GM12878 (cell line): ENCODE results near the gene LRRC47. TPM values are rescaled to one million over a fixed set of nuclear protein-coding genes. Genes with fewer than 3 reads are reported as not detected.

Experiments
- ATAC-seq: fragments of 200-7000 bp; cut with Tn5 transposase; 3 replicates; pipeline ENCODE4 v1.9.1; 2020; ENCODE audit warnings: mild to moderate bottlenecking, moderate library complexity
- BruUV-seq: library from RNA; stranded (reverse); fragments of 400-500 nt; replicated peaks from 2 replicates; lab custom pipeline; 2021; lab: Mats Ljungman, UMichigan
- CTCF ChIA-PET: fragments of 300-600 bp; sonication (Branson Sonifier 250); formaldehyde crosslinking; extraction: SDS; loops from one replicate; lab custom pipeline; 2021; ENCODE audit warnings: inconsistent platforms; lab: Yijun Ruan, JAX
- POLR2A ChIA-PET: fragments of 350-600 bp; formaldehyde crosslinking; extraction: SDS; loops from one replicate; lab custom pipeline; 2021; ENCODE audit warnings: inconsistent platforms; lab: Charles Lee
- RAD21 ChIA-PET: fragments of 300-600 bp; sonication (Branson Sonifier 250); formaldehyde crosslinking; loops from one replicate; lab custom pipeline; 2023; ENCODE audit warnings: antibody characterized with exemption; ENCODE audit not compliant: unreplicated experiment; lab: Charles Lee
- SMC1A ChIA-PET: fragments of 300-600 bp; sonication (Branson Sonifier 250); formaldehyde crosslinking; loops from one replicate; lab custom pipeline; 2023; ENCODE audit not compliant: unreplicated experiment, uncharacterized antibody; lab: Charles Lee
- DNase-seq: peaks from one replicate; pipeline ENCODE4 v3.0.0-alpha.2; 2011; ENCODE audit warnings: low read depth, low spot score
- FAIRE-seq: peaks from 3 replicates; lab custom pipeline; 2011; peaks lifted over from hg19 to GRCh38; lab: Jason Lieb, UNC
- H2AFZ ChIP-seq: 2 replicates; pipeline ENCODE4 v1.6.0; 2011; ENCODE audit warnings: low read depth, low read length, control low read depth; ENCODE audit not compliant: control insufficient read depth
- H3K27ac ChIP-seq: 2 replicates; pipeline ENCODE4 v1.5.1; 2011; ENCODE audit warnings: control low read depth; ENCODE audit not compliant: control insufficient read depth, insufficient read depth
- H3K27me3 ChIP-seq, 2 experiments: replicated peaks in 1 of 2; 2 replicates each; pipeline versions ENCODE4 v1.6.0 to v1.6.1; 2011; ENCODE audit warnings: low read length in 1 of 2; ENCODE audit not compliant: control insufficient read depth in 2 of 2, insufficient read depth in 2 of 2
- H3K36me3 ChIP-seq, 2 experiments: 2 replicates each; pipeline ENCODE4 v1.5.1; 2011; ENCODE audit warnings: low read length in 1 of 2; ENCODE audit not compliant: control insufficient read depth in 2 of 2, insufficient read depth in 2 of 2
- H3K4me1 ChIP-seq: 2 replicates; pipeline ENCODE4 v1.6.1; 2011; ENCODE audit warnings: mild to moderate bottlenecking, low read length, moderate library complexity, mixed read lengths; ENCODE audit not compliant: control insufficient read depth, insufficient read depth
- H3K4me2 ChIP-seq: 2 replicates; pipeline ENCODE4 v1.6.0; 2011; ENCODE audit warnings: control low read depth; ENCODE audit not compliant: control insufficient read depth, insufficient read depth
- H3K4me3 ChIP-seq: fragments of 200-600 bp; sonication (generic); 2 replicates; pipeline ENCODE4 v1.5.1; 2016
- H3K79me2 ChIP-seq: 2 replicates; pipeline ENCODE4 v1.6.0; 2011; ENCODE audit warnings: low read length; ENCODE audit not compliant: control insufficient read depth, insufficient read depth
- H3K9ac ChIP-seq: 2 replicates; pipeline ENCODE4 v1.8.0; 2011; ENCODE audit warnings: low read length, control low read depth, mixed read lengths; ENCODE audit not compliant: control insufficient read depth, insufficient read depth
- H3K9me3 ChIP-seq: replicated peaks from 3 replicates; pipeline ENCODE4 v1.5.1; 2011; ENCODE audit warnings: mild to moderate bottlenecking, low read length; ENCODE audit not compliant: control insufficient read depth, insufficient read depth
- H4K20me1 ChIP-seq: 2 replicates; pipeline ENCODE4 v1.6.0; 2011; ENCODE audit not compliant: control insufficient read depth, insufficient read depth
- BCL11A ChIP-seq: IDR thresholded peaks from 2 replicates; pipeline ENCODE4 v1.6.1; 2011; ENCODE audit warnings: low read depth, low read length
- HDGF ChIP-seq: fragments of 450-650 bp; IDR thresholded peaks from 2 replicates; pipeline ENCODE4 v1.6.1; 2016; ENCODE audit warnings: antibody characterized with exemption
- NRF1 ChIP-seq: conservative IDR thresholded peaks from 2 replicates; pipeline ENCODE4 v1.6.1; 2011; ENCODE audit warnings: mild to moderate bottlenecking, low read depth, low read length, improper control_type of control experiment
- SMAD1 ChIP-seq: fragments of 450-650 bp; IDR thresholded peaks from 2 replicates; pipeline ENCODE4 v1.6.1; 2018; ENCODE audit warnings: mild to moderate bottlenecking, low read depth; ENCODE audit not compliant: partially characterized antibody
- SUPT20H ChIP-seq: IDR thresholded peaks from 2 replicates; pipeline ENCODE4 v1.6.1; 2011; ENCODE audit warnings: low read depth, mild to moderate bottlenecking, low read length, moderate library complexity, borderline replicate concordance; ENCODE audit not compliant: control insufficient read depth
- YBX1 ChIP-seq: fragments of 450-650 bp; IDR thresholded peaks from 2 replicates; pipeline ENCODE4 v1.6.1; 2016; ENCODE audit warnings: antibody characterized with exemption
- ZSCAN29 ChIP-seq: fragments of 450-650 bp; IDR thresholded peaks from 2 replicates; pipeline ENCODE4 v1.6.1; 2017; ENCODE audit warnings: mild to moderate bottlenecking, moderate library complexity
- WGBS: methylation state at CpG from one replicate; pipeline ENCODE4 v1.1.6; 2016; ENCODE audit warnings: low lambda C conversion rate; ENCODE audit not compliant: insufficient replicate concordance, insufficient coverage; ENCODE audit errors: missing lambda C conversion rate; 5-methylcytosine and 5-hydroxymethylcytosine counted together
- in situ Hi-C: fragments of 300-500 bp; cut with MboI; formaldehyde crosslinking; loops from 9 replicates; pipeline ENCODE4 v1.14.3; 2018; ENCODE audit warnings: mixed read lengths
- intact Hi-C: fragments of 100-400 bp; cut with micrococcal nuclease; formaldehyde crosslinking; loops from one replicate; pipeline ENCODE4 v1.14.2; 2022; ENCODE audit not compliant: unreplicated experiment
- polyA plus RNA-seq, 11 experiments: library from polyadenylated mRNA; depleted of rRNA in 4 of 11; unstranded in 6 of 11; stranded (reverse) in 5 of 11; fragments of >200 nt; fragmentation: Nextera tagmentation in 4 of 11; fragmentation: Illumina TruSeq in 1 of 11; extraction: Ambion mirVana in 4 of 11; extraction: Trizol in 1 of 11; gene quantifications; 1 replicate in 1 of 11; 2 replicates in 10 of 11; pipeline versions ENCODE4 v1.2.1 to v1.2.3, GENCODE V29; 2011 to 2016; ENCODE audit warnings: inconsistent platforms in 2 of 11, missing spikeins in 2 of 11, low read depth in 1 of 11
- total RNA-seq, 4 experiments: library from RNA; depleted of rRNA in 3 of 4; stranded (reverse); fragments of >200 nt in 3 of 4; fragmentation: Illumina TruSeq in 1 of 4; extraction: Trizol in 1 of 4; gene quantifications; 2 replicates each; pipeline versions ENCODE4 v1.2.1 to v1.2.3, GENCODE V29; 2013 to 2021
- TF ChIP-seq, protein P1 (sequence below): fragments of 450-650 bp; IDR thresholded peaks from 2 replicates; pipeline ENCODE4 v1.6.1; 2017; ENCODE audit warnings: low read depth, mild to moderate bottlenecking, moderate library complexity

Gene LRRC47
- total and polyA plus RNA-seq, 10 of the 15 experiments (the other 5 are each of a cell fraction or from before 2014, with no cell fraction given), result 2.5 to 34.6 (median 18.2) TPM

DNA sequence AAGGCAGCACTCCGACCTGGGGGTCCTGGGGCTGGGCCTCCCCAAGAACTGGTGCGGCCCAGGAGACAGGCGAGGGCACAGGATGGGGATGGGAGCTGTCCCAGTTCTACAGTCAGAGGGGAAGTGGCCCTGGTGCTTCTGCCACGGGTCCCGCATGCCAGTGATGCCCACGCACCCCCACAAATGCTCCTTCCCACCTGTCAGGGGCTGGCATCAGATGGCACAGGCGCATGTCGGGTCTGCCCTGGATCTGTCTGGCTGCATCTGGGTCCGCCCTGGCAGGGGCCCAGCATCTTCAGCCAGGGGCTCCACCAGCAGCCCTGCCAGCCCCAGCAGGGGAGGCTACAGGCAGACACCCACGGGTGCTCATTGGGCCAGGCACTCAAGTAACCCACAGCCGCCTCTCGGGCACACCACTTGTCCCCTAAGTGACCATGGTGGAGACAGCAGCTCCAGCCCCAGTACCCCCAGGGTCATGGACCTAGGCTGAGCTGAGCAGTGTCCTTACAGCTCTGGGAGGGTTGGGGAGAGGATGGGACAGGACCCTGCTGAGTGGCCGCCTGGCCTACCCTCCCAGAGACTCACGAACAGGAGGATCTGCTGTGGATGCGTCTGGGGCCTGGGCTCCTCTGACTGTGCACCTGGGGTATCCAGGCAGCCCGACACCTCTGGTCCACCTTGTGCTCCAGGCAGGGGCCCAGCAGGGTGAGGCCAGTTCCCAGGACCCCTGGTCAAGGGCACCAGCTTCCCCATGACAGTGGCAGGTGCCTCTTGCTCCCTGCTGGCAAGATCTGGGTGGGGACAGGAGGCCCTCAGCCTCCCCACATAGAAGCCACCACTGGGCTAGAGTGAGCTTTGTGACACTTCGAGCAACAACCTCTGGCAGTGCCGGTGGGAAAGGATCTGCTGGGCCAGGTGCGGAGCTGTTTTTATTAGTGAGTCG, 18.4 kb downstream of the LRRC47 start:
- Histone ChIP-seq H3K27ac (no peak overlapping the region), H3K9me3 (no peaks in the 10 kb centered on the region), H3K27me3 (no peaks in the 10 kb centered on the region), H3K9ac (no peak overlapping the region), H4K20me1 (no peaks in the 10 kb centered on the region), H2AFZ (no peak overlapping the region), H3K4me3 (no peak overlapping the region), H3K79me2 (no peaks in the 10 kb centered on the region), H3K4me2 (no peak overlapping the region), H3K36me3 (peaks cover 9 to 15% of the 10 kb centered on the region in 2 experiments; a peak in 3 of 4 replicates), H3K4me1 (peaks cover 11% of the 10 kb centered on the region)
- intact Hi-C loops, result no loop called here
- BruUV-seq, result no TSS peak
- DNase-seq (no peak), FAIRE-seq (no peak), ATAC-seq (no peak)
- WGBS, result 82% methylated on average over 15 of the region's 20 CpGs
- RAD21 ChIA-PET, result interaction anchor here (0.6 to 0.7 kb wide), 2 partner anchors 256 to 297 kb away, joined by 3 read pairs; no protein-coding TSS in a partner anchor
- SMC1A ChIA-PET, result no interaction called here
- CTCF ChIA-PET, result interaction anchor here (1.6 kb wide), 1 partner anchor 14 kb away, joined by 3 read pairs; no protein-coding TSS in a partner anchor
- POLR2A ChIA-PET, result no interaction called here
- no peak for TF ChIP-seq SMAD1
- no peak for TF ChIP-seq BCL11A
- no peak for TF ChIP-seq HDGF
- TF ChIP-seq ZSCAN29, result no peak
- TF ChIP-seq NRF1, result no peak
- no peak for TF ChIP-seq YBX1
- no peak for TF ChIP-seq SUPT20H
- TF ChIP-seq, protein P1, sequence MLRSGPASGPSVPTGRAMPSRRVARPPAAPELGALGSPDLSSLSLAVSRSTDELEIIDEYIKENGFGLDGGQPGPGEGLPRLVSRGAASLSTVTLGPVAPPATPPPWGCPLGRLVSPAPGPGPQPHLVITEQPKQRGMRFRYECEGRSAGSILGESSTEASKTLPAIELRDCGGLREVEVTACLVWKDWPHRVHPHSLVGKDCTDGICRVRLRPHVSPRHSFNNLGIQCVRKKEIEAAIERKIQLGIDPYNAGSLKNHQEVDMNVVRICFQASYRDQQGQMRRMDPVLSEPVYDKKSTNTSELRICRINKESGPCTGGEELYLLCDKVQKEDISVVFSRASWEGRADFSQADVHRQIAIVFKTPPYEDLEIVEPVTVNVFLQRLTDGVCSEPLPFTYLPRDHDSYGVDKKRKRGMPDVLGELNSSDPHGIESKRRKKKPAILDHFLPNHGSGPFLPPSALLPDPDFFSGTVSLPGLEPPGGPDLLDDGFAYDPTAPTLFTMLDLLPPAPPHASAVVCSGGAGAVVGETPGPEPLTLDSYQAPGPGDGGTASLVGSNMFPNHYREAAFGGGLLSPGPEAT, result no peak
- in situ Hi-C loops, result no loop called here
